Hindlimb muscle (tissue), 1 donor: ENCODE measurements around the gene PMS1. TPM values are rescaled to one million over a fixed set of nuclear protein-coding genes. Genes with fewer than 3 reads are reported as not detected.
A peak's percentile ranks its signal among the peaks of the same experiment; 100 is the strongest.
"Not testable (repeated sequence)": the region's sequence is repeated elsewhere in the genome, so short reads cannot be mapped to it uniquely, and the experiment has no call there.

Experiments used
- DNase-seq: peaks from one replicate; pipeline ENCODE4 v3.0.0-alpha.2; 2013
- polyA plus RNA-seq: library from polyadenylated mRNA; unstranded; fragments of 120-200 nt; gene quantifications from one replicate; pipeline ENCODE4 v1.2.1, GENCODE V29; 2013; ENCODE audit not compliant: insufficient read length

PMS1 gene
- polyA plus RNA-seq, 1 donor: 24.4 TPM

GRCh38 chr2:189818249-189819038, 34.2 kb downstream of the PMS1 start:
- no peak for DNase-seq

- DNase-seq: no peak
Measured at GRCh38 chr2:189819297-189819704, 35.1 kb downstream of the PMS1 start.

- DNase-seq: no peak
Measured at GRCh38 chr2:189821953-189822748, 37.9 kb downstream of the PMS1 start.

DNA sequence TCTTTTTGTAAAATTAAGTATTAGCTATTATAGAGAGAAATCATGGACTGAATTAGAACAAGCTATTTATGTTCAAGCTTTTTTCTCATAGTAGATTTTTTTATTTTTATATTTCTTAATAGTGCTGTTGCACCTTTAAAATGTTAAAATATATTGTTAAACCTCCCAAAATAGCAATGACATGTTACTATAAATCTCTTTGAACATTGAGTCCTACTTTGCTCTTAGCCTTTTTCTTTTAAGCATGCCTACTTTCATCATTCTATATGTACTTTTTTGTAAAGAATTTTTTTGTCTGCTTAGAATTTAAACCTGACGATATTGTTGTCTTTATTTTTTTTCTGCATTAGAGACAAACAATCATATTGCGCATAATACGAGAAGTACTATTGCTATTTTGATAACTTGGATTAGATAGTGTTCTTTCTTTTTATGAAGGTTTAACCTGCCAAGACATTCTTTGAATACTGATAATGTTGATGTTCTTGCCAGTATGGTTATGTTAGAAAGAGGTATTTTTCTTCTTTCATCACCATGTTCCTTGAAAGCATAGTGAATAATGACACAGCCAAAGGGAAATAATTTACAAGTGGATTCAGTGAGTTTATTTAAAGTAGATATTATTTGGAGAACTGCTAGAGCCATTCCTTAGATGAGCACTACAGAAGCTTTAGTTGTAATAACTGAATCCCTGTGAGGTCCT, 40.6 kb downstream of the PMS1 start:
- no peak for DNase-seq

DNA sequence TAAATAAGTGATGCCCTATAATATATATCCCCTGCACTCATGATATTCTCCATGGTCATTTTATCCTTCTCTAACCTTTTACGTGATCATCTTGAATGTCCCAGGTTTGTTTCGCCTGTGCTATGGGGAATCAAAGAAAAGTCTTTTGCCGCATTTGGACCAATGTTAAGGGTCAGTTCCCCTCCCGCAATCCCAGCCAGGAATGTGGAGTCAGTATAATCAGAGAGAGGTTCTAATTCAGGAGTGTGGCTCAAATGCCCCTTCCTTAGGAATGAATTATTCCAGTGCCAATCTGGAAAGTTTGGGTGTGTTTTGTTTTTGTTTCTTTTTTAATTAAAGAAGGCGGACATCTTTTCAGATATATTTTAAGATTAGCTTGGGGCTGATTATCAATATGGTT, 41.8 kb downstream of the PMS1 start:
- DNase-seq: no peak

GRCh38 chr2:189829102-189829833, 45.0 kb downstream of the PMS1 start:
- no peak for DNase-seq

DNA sequence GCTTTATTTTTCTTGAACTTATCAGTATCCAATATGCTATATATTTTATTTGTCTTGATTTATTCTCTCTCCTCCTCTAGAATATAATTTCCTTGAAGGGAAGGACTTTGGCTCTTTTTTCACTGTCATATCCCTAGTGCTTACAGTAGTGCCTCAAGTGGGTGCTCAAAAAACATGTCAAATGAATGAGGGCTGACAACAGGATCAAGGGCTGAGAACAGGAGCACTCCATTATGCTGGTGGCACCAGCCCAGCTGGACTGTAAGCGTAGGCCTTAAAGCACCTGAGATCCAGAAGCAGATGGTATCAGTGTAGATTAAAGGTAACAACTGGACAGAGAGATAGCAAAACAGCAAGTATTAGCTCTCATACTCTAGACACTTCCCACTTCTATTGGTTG, 46.3 kb downstream of the PMS1 start:
- no peak for DNase-seq

DNA sequence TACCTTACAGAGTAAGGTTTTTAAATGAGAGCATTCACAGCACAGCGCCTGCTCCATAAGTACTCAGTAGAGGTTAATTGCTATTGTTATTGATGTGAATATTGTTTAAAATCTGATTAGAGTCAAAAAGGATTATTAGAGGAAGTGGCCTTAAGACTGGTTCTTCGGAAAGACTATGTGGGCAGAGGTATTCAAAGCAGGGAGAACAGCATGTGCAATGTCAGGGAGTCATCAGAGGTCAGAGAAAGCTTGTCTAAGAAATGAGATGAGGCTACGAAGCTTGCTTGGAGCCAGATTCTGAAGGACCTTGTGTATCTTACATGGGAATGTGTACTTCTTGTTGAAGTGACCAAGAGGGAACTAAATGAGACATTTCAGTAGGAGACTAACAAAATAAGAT, 49.8 kb downstream of the PMS1 start:
- no peak for DNase-seq

DNA sequence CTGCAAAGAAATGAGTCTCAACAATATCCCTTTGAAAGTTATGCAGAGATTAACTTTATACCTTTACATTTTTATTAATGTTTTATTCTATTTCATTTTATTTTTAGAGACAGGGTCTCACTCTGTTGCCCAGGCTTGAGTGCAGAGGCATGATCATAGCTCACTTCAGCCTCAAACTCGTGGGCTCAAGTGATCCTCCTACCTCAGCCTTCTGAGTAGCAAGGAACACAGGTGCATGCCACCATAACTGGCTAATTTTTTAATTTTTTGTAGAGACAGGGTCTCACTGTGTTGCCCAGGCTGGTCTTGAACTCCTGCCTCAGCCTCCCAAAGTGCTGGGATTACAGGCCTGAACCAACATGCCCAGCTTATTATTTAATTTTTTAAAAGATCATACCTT, 50.4 kb downstream of the PMS1 start:
- not testable (repeated sequence) for DNase-seq

DNA sequence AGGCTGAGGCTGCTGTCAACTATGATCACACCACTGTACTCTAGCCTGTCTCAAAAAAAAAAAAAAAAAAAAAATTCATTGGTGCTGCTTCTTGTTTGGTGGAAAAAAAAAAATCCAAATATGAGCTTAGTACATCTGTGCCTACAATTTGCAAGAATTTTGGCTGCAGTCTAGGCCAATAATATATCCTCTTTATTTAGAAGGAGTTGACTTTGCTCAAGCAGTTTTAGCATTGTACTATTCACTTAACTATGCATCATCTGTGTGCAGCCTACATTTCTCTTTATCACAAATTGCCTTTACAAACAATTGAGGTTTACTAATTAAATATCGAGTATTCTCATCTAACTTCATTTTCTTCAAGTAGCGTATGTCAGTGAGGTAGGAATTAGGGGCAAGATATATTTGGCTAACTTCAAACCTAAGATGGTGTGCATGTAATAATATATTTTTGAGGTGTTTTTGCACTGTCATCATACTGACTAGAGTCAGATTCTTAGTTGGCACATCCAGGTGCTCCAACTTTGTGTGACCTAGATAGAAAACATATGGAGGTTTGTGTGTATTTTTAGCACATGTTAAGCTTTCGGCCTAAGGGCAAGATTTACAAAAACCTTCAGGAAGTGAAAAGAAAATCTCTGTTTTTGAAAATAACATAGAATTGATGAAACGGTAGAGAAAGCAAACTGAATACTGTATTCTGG, 51.8 kb downstream of the PMS1 start:
- no peak for DNase-seq

- DNase-seq: no peak
Measured at GRCh38 chr2:189836644-189837043, 52.4 kb downstream of the PMS1 start.

GRCh38 chr2:189837326-189837725, 53.1 kb downstream of the PMS1 start:
- DNase-seq: no peak

DNA sequence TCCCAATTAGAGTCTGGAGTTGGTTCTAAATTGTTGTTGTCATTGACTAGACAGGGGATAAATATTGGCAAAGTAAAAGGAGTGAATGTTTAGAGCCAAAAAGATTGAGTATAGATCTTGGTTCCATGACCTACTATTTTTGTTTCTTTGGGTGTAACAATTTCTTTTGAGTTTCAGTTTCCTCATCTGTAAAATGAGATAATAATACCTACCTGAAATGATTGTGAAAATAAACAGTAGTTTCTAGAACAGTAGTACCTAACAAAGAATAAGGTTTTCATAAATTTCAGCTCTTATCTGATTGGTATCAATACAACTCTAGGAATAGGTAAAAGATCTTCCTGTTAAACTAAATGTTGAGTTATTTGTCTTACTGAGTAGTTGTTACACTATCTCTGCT, 56.8 kb downstream of the PMS1 start:
- DNase-seq: no peak

DNA sequence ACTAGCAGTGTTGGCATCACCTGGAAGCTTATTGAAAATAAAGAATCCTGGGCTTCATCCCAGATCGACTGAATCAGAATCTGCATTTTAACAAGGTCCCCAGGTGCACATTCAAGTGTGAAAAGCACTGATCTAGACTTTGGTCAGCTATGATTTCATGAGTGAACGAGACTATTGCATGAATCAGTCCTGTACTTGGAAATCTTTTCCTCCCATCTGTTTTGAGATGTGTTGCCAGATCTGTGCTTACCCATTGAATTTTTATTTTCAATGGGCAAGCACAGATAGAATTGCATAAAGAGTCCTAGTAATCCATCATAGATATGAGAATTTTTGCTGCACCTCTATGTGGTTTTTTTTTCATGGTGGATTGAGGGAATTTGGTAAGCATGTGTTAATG, 64.0 kb downstream of the PMS1 start:
- DNase-seq: no peak

DNA sequence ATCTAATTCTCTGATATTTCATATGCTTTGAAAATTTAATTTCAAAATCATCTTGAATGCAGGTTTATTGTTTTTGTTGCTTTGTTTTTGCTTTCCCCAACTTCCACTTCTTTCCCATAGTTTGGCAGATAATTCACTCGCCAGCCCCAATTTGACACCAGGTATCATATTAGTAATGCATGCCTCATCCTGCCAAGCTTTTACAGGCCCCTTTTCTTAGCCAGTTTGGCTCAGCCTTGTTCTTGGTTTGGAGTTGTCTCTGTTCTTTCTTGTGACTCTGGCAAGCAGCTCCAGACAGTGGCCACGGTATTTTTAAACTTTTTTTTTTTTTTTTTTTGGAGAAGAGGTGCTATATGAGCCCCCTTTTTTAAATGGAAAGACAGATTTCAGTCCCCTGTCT, 65.3 kb downstream of the PMS1 start:
- no peak for DNase-seq

GRCh38 chr2:189851174-189851826, 67.0 kb downstream of the PMS1 start:
- DNase-seq: no peak

GRCh38 chr2:189854187-189854586, 69.9 kb downstream of the PMS1 start:
- DNase-seq: peak; percentile 47

- peak; percentile 54 for DNase-seq
Measured at GRCh38 chr2:189854940-189855339, 70.7 kb downstream of the PMS1 start.

- no peak for DNase-seq
Measured at GRCh38 chr2:189858291-189858690, 74.0 kb downstream of the PMS1 start.

- DNase-seq: no peak
Measured at GRCh38 chr2:189860161-189860560, 75.9 kb downstream of the PMS1 start.

- DNase-seq: no peak
Measured at GRCh38 chr2:189862751-189863150, 78.5 kb downstream of the PMS1 start.
